ENCODE results near the gene RPL10.

The RPL10 gene

GRCh38 chrX:154397888-154398667 is at the start of gene RPL10:
Gene RPL10 (plus strand): TSS chrX:154398377. CDS start chrX:154398520, 143 bp downstream.
- DNase-seq: peak; percentile 95

DNA sequence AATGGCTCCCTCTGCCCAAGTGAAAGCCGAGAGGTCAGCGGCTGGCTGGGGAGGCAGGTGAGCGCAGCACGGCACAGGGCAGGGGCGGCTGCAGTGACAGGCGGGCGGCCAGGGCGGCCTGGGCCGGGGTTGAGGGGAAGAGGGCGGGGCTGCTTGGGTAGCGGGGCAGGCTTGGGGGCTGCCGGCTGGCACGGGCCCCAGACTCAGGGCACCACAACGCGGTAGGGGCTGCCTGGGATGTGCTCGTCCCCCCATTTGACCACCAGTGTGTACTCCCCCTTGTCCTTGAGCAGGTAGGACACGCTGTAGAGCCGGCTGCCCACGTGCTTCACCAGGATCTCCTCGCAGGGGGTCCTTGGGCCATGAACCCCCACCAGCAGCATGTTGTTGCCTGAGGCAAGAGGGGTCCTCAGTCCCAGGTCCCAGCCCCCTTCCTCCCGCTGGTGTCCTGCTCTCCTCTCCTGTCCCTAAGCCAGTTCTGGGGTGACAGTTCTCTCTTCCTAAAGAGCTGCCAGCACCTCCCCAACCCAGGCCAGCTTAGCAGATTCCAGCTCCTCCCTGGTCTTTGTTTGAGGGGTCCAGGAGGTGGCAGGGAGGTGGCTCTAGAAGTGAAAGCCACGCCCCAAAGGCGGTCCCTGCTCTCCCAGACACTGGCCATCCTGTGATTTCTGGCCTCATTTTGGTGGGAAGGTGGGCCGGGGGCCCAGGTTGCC is 49.4 kb upstream of the RPL10 start:
- DNase-seq: peak; percentile 0

- no peak for DNase-seq
Observed at GRCh38 chrX:154349359-154349935, 48.7 kb upstream of the RPL10 start.

GRCh38 chrX:154349979-154350378 is 48.2 kb upstream of the RPL10 start:
- no peak for DNase-seq

DNA sequence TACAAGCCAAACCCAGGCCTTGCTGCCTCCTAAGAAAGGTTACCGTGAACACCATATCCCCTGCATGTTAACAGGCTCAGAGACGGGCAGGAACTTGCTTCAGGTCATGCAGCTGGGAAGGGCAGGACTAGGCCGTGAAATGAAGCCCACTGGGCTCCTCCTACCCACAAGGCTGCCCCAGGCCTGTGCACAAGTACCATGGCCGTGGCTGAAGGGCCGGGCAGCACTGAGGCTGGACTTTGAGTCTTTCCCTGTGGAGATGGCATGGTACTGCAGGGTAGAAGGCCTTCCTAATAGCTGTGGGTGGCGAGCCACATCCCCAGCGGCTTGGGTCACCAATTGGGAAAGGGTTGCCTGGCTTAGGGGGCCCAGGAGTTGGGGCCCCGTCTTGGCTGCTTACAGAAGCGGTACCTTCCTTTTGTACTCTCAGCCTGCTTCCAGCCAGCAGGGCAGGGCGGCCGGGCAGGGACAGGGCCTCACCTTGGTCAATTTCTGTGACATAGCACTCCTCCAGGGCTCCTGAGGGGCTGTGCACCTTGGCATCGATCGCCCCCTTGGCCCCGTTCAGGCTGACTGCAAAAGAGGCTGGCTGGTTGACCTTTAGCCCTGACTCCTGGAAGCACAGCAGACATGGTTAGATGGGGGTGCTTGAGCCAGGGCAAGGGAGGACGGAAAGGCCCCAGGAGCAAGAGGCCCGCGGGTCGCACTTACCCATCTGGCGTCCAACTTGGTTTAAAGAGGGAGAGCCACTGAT is 47.6 kb upstream of the RPL10 start:
- DNase-seq: no peak

GRCh38 chrX:154351183-154352011 is 46.8 kb upstream of the RPL10 start:
- no peak for DNase-seq

GRCh38 chrX:154352012-154352401 is 46.2 kb upstream of the RPL10 start:
- no peak for DNase-seq

DNA sequence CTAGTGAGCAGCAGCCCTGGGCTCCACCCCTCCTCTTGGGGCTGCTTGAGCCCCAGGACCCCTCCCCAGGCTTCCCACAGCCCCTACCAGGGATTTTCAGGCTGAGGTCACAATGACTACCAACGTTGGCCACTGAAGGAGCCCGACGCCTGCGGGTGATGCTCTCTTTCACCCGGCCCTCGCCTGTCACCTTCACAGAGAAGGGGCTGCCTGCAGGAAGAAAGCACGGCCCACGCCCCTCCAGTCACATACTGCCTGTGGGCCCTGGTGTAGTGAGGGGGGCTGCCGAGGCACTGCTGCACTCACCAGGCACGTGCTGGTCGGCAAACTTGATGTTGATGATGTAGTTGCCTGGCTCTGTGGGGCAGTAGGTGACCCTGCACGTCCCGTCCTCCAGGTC is 45.7 kb upstream of the RPL10 start:
- no peak for DNase-seq

- DNase-seq: no peak
Observed at GRCh38 chrX:154353172-154353843, 44.9 kb upstream of the RPL10 start.

- no peak for DNase-seq
Observed at GRCh38 chrX:154354013-154354412, 44.2 kb upstream of the RPL10 start.

DNA sequence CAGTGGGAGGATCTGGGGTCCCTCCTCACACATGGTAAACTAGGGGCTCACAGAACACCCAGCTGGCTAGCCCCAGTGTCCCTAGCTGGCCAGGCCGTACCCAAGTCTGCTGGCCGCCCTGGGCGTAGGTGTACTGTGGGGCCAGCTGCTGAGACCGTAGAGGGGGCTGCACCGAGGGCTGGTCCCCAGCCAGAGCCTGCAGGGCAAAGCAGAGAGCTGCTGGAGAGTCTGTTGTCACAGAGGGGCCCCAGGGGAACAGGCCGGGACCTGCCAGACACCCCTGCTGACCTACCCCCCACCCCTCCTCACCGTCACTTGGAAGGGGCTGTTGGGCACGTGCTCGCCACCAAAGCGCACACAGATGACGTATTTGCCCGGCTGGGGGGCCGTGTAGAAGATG is 43.7 kb upstream of the RPL10 start:
- no peak for DNase-seq

DNA sequence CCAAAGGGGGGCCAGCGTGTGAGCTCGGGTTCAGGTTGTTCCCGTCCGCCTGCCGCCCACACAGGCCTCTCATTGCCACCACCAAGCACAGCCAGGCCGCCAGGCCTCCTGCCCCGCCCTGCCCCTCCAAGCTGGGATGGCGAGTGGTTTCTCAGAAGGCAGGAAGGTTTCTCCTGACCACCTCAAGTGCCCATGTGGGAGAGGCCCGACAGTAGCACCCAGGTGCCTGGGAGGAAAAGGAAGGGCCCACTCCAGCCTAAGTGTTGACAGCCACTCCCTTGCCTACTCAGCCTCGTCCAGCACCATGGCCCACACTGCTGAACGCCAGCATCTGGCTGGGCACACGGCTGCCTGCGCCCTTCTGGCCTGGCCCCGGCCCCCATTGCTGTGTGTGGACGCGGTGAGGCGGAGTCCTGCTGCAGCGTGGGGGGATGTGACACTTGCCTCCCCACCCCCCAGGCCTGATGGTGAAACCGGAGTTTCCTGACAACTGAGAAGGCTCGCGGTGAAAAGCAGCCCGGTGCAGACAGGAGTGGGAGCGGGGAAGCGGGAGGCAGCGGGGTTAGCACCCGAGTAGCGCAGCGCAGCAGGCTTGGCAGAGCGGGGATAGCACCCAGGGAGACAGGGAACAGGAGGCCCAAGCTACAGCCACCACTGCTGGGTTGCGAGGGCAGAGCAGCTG is 42.9 kb upstream of the RPL10 start:
- DNase-seq: no peak

DNA sequence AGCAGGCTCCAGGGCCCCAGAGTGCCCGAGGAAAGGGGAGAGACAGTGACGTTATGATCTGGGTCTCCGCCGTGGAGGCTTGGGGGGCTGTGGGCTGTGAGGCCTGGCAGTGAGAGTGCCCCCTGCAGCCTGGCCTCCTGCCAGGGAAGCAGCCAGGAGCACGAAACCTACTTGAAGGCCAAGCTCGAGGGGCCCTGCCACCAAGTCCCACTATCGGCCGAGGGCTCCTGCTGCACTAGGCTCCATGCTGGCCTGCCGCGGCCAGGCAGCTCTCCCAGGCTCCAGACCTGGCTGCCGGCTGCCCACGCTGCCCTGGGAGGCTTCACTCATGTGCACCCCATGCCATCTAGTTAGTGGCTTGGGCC is 42.4 kb upstream of the RPL10 start:
- DNase-seq: no peak

GRCh38 chrX:154356596-154356995 is 41.6 kb upstream of the RPL10 start:
- DNase-seq: no peak

DNA sequence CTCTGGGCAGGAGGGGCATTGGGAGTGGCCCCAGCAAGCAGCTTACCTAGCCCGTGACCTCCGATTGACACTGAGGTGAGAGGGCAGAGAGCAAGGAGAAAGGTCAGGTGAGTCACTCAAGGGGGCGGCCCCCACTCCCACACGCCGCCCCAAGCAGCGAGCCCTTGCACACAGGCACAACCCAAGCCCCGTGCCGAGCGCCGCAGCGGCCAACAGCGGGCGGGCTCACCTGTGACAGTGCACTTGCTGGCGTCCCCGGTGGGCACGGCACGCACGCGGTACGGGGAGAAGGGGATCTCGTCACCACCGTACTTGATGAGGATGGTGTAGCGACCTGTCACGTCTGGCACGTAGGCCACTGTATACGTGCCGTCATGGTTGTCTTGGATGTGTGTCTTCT is 41.0 kb upstream of the RPL10 start:
- no peak for DNase-seq

DNA sequence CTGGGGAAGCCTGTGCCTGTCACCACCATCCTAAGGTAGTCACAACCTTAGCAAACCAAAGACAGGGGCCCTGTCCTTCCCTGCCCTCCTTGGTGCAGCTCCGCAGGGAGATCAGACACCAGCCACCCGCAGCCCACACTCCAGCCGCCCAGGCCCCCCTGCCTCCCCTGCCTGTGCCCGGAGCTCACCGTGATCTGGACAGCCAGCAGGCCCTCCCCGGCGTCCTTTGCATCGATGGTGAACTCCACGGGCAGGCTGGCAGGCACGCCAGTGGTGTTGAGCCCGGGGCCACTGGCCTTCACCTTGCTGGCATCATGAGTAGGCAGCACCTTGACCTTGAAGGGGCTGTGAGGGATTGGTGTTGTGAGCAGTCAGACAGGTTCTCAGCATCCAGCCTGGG is 40.2 kb upstream of the RPL10 start:
- DNase-seq: no peak

GRCh38 chrX:154358829-154359228 is 39.3 kb upstream of the RPL10 start:
- DNase-seq: no peak

- DNase-seq: no peak
Observed at GRCh38 chrX:154359362-154360154, 38.6 kb upstream of the RPL10 start.

DNA sequence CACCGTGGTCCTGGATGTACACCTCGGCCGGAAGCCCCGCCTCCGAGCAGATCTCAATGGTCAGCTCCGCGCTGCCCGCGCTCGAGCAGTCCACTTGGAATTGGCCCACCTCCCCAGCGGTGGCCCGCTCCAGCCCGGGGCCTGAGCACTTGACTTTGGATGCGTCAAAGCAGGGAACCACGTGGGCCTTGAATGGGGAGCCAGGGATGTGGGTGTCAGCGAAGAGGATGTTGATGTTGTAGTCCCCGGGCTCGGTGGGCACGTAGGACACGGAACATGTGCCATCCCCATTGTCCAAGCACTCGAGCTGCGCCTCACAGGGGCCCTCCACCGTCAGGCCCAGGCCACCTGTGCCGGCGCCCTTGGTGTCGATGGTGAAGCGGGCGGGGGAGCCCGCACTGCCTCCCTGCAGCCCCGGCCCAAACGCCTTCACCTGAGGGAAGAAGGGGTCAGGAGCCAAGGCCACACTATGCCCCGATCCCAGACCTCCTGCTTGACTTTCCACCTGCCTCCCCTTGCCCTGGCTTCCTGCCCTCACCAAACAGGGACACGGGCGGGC is 37.9 kb upstream of the RPL10 start:
- no peak for DNase-seq

GRCh38 chrX:154362085-154362742 is 36.0 kb upstream of the RPL10 start:
- no peak for DNase-seq

Measured in activated CD4-positive, alpha-beta T cell treated with anti-CD3 and anti-CD28 coated beads, Interleukin-2, Interleukin-6, amounts not matched to agents 100 ng/mL and 50 ng/mL, durations not matched to agents 16 hours and 8 hours (primary cell).